ENCODE results near the gene LPXN.
"Not testable (repeated sequence)": the region's sequence is repeated elsewhere in the genome, so short reads cannot be mapped to it uniquely, and the experiment has no call there.

DNA sequence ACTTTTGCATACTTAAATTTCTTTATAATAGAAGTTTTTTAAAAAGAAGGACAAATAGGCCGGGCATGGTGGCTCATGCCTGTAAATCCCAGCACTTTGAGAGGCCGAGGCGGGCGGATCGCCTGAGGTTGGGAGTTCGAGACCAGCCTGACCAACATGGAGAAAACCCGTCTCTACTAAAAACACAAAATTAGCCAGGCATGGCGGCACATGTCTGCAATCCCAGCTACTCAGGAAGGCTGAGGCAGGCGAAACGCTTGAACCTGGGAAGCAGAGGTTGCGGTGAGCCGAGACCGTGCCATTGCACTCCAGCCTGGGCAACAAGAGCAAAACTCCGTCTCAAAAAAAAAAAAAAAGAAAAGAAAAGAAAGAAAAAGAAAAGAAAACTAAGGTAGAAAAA, 2.8 kb downstream of the LPXN start:
- TF ChIP-seq GATA2 (IDR thresholded peaks at IDR 0.05; ENCODE audit: insufficient read depth, insufficient read length, low read depth, low read length), result not testable (repeated sequence)
- TF ChIP-seq, protein P1, sequence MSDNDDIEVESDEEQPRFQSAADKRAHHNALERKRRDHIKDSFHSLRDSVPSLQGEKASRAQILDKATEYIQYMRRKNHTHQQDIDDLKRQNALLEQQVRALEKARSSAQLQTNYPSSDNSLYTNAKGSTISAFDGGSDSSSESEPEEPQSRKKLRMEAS (IDR thresholded peaks at IDR 0.05; ENCODE audit: insufficient read depth, insufficient read length), result not testable (repeated sequence)

All from endothelial cell of umbilical vein (primary cell).